Measurements from ENCODE around the gene NAPB. TPM values are rescaled to one million over a fixed set of nuclear protein-coding genes. Genes with fewer than 3 reads are reported as not detected.

Gene NAPB
- total and polyA plus RNA-seq, 10 of the 15 experiments (the other 5 are each of a cell fraction or from before 2014, with no cell fraction given), result 2.1 to 15.9 (median 7.2) TPM

GRCh38 chr20:23437126-23437899 lies 16.0 kb upstream of the NAPB start:
- Histone ChIP-seq H3K4me1 (ENCODE audit: control insufficient read depth, insufficient read depth, low read length) (no peaks in the 10 kb centered on the region), H3K36me3 (ENCODE audit: control insufficient read depth in 2 of 2, insufficient read depth in 2 of 2, low read length in 1 of 2) (no peaks in the 10 kb centered on the region), H2AFZ (ENCODE audit: control insufficient read depth, low read depth, low read length) (no peak overlapping the region), H3K9ac (ENCODE audit: control insufficient read depth, insufficient read depth, low read length) (no peak overlapping the region), H3K79me2 (ENCODE audit: control insufficient read depth, insufficient read depth, low read length) (no peaks in the 10 kb centered on the region), H3K4me2 (ENCODE audit: control insufficient read depth, insufficient read depth) (no peak overlapping the region), H3K9me3 (replicated peaks; ENCODE audit: control insufficient read depth, insufficient read depth, low read length) (no peaks in the 10 kb centered on the region), H3K4me3 (no peak overlapping the region), H3K27ac (ENCODE audit: control insufficient read depth, insufficient read depth) (no peak overlapping the region), H4K20me1 (ENCODE audit: control insufficient read depth, insufficient read depth) (no peaks in the 10 kb centered on the region), H3K27me3 (replicated peaks in 1 of 2; ENCODE audit: control insufficient read depth in 2 of 2, insufficient read depth in 2 of 2, low read length in 1 of 2) (no peaks in the 10 kb centered on the region; a peak in 1 of 4 replicates)
- ChIA-PET RAD21 (ENCODE audit: unreplicated experiment) (interaction anchor here (1.2 kb wide), 1 partner anchor 10 kb away, joined by 3 read pairs; no protein-coding TSS in a partner anchor), SMC1A (ENCODE audit: uncharacterized antibody, unreplicated experiment) (no interaction called here), CTCF (interaction anchor here (1.1 kb wide), 2 partner anchors 8 to 87 kb away, joined by 3 read pairs; partner anchors contain the start of gene NXT1), POLR2A (interaction anchor here (0.6 kb wide), 2 partner anchors 23 to 279 kb away, joined by 3 read pairs; no protein-coding TSS in a partner anchor)
- WGBS (ENCODE audit: insufficient coverage, insufficient replicate concordance, low lambda C conversion rate, missing lambda C conversion rate), result 34% methylated on average over 8 of the region's 9 CpGs
- no TSS peak for BruUV-seq (replicated peaks)
- intact Hi-C loops (cut with micrococcal nuclease; ENCODE audit: unreplicated experiment) (no loop called here), in situ Hi-C loops (cut with MboI) (loop anchor here (5.0 kb wide), 1 partner anchor 170 kb away; the partner anchor contains the start of gene CST9)
- no peak for ATAC-seq
- DNase-seq (ENCODE audit: low read depth, low spot score), result no peak
- TF ChIP-seq ZNF24 (IDR thresholded peaks at IDR 0.05) (no peak), USF2 (IDR thresholded peaks at IDR 0.05; ENCODE audit: borderline replicate concordance, low read depth, low read length) (no peak), ZNF384 (IDR thresholded peaks at IDR 0.05; ENCODE audit: borderline replicate concordance, low read depth, low read length) (no peak), MEF2B (IDR thresholded peaks at IDR 0.05; ENCODE audit: partially characterized antibody, poor library complexity, severe bottlenecking) (no peak), MXI1 (IDR thresholded peaks at IDR 0.05; ENCODE audit: low read depth, low read length) (no peak), ZBTB33 (IDR thresholded peaks at IDR 0.05) (no peak), ZBED1 (IDR thresholded peaks at IDR 0.05; ENCODE audit: borderline replicate concordance) (no peak), ELK1 (IDR thresholded peaks at IDR 0.05; ENCODE audit: low read depth, low read length) (no peak), PBX3 (IDR thresholded peaks at IDR 0.05; ENCODE audit: insufficient replicate concordance, low read depth, low read length) (no peak), GABPA (IDR thresholded peaks at IDR 0.05; ENCODE audit: low read depth) (no peak), REST (IDR thresholded peaks at IDR 0.05; ENCODE audit: low read depth, low read length) (no peak), USF1 (IDR thresholded peaks at IDR 0.05; ENCODE audit: borderline replicate concordance, extremely low read length, insufficient read depth, low read depth, low read length) (no peak)
- FAIRE-seq, result no peak

All from GM12878 (cell line).